Type B pancreatic cell (in vitro differentiated cells): Measurements from ENCODE around the gene CHST9. TPM values are rescaled to one million over a fixed set of nuclear protein-coding genes. Genes with fewer than 3 reads are reported as not detected.
A peak's percentile ranks its signal among the peaks of the same experiment; 100 is the strongest.

Experiments
- DNase-seq: peaks from one replicate; pipeline ENCODE4 v3.0.0; 2021; ENCODE audit warnings: mixed read lengths; ENCODE audit not compliant: unreplicated experiment; ENCODE audit errors: extremely low spot score
- H3K27ac Mint-ChIP-seq: 2 replicates; pipeline ENCODE4 v1.8.0; 2021; ENCODE audit warnings: mild to moderate bottlenecking, mixed read lengths
- H3K27me3 Mint-ChIP-seq: 2 replicates; pipeline ENCODE4 v1.8.0; 2021; ENCODE audit warnings: mixed read lengths
- H3K36me3 Mint-ChIP-seq: 2 replicates; pipeline ENCODE4 v1.8.0; 2021; ENCODE audit warnings: mixed read lengths
- H3K4me1 Mint-ChIP-seq: one replicate; pipeline ENCODE4 v1.8.0; 2021; ENCODE audit warnings: mixed read lengths; ENCODE audit not compliant: unreplicated experiment
- H3K4me3 Mint-ChIP-seq: 2 replicates; pipeline ENCODE4 v1.8.0; 2021; ENCODE audit warnings: mild to moderate bottlenecking, mixed read lengths
- H3K9me3 Mint-ChIP-seq: 2 replicates; pipeline ENCODE4 v1.8.0; 2021; ENCODE audit warnings: mixed read lengths
- total RNA-seq: library from RNA; stranded (reverse); gene quantifications from 2 replicates; pipeline ENCODE4 v1.2.1, GENCODE V29; 2021; ENCODE audit warnings: low replicate concordance
- TF ChIP-seq, protein P1 (sequence below): fragments of 200-600 bp; sonication (generic); conservative IDR thresholded peaks from 2 replicates; pipeline ENCODE4 v1.5.0; 2021; ENCODE audit warnings: antibody characterized with exemption, mild to moderate bottlenecking

Gene CHST9
- total RNA-seq, 1 donor from 2014 or later = 9.9 TPM

DNA sequence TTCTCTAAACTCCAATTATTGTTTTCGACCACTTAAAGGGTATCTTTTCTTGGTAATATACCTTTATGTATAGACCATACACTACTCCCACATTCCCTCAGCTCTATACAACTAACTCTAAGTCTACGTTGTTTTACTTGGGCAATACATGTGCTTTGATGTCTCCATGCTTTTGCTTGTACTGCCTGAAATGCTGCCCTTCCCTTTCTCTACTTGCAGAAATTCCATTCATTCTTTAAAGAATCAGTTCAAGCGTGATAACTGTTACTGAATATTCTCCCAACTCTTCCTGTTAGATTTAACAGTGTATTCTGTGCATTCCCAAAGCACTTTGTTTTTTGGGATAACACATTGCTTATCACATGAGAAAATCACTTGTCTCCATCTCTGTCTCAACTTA, 162.6 kb downstream of the CHST9 start:
- H3K9me3 Mint-ChIP-seq = no peaks in the 10 kb centered on the region
- H3K36me3 Mint-ChIP-seq = no peaks in the 10 kb centered on the region
- no peak for DNase-seq
- no peak overlapping the region for H3K4me3 Mint-ChIP-seq
- TF ChIP-seq, protein P1, sequence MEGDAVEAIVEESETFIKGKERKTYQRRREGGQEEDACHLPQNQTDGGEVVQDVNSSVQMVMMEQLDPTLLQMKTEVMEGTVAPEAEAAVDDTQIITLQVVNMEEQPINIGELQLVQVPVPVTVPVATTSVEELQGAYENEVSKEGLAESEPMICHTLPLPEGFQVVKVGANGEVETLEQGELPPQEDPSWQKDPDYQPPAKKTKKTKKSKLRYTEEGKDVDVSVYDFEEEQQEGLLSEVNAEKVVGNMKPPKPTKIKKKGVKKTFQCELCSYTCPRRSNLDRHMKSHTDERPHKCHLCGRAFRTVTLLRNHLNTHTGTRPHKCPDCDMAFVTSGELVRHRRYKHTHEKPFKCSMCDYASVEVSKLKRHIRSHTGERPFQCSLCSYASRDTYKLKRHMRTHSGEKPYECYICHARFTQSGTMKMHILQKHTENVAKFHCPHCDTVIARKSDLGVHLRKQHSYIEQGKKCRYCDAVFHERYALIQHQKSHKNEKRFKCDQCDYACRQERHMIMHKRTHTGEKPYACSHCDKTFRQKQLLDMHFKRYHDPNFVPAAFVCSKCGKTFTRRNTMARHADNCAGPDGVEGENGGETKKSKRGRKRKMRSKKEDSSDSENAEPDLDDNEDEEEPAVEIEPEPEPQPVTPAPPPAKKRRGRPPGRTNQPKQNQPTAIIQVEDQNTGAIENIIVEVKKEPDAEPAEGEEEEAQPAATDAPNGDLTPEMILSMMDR = no peak
- no peaks in the 10 kb centered on the region for H3K4me1 Mint-ChIP-seq
- H3K27ac Mint-ChIP-seq = no peak overlapping the region
- H3K27me3 Mint-ChIP-seq = no peaks in the 10 kb centered on the region

DNA sequence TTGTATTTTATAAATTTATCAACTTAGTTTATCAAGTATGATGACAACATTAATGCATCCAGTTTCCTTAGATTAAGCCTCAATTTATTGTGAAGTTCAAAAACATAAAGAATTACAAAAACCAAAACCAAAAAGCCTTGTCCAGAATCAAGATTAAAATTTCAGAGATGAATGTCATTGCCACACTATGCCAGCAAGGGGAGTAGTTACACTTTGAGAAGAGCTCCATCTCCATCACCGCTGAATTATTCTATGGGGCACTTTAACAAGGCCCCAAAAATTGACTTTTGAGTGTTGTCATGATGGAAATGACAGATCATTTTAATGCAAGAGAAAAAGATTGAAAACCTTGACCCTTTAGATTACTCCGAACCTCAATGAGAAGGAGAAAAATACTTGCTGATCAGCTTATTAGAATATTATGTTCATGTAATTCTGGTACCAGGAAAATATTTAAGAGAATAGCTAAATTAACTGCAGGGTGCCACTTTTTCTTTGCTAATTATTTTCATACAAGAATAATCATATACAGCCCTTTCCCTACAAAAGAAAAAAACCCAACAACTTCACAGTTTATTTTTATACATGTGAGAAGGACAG, 167.1 kb downstream of the CHST9 start:
- Mint-ChIP-seq H3K27ac (no peak overlapping the region), H3K9me3 (no peaks in the 10 kb centered on the region), H3K4me3 (no peak overlapping the region), H3K27me3 (no peaks in the 10 kb centered on the region), H3K4me1 (no peaks in the 10 kb centered on the region), H3K36me3 (no peaks in the 10 kb centered on the region)
- TF ChIP-seq, protein P1 = peak; percentile 87
- DNase-seq = no peak

DNA sequence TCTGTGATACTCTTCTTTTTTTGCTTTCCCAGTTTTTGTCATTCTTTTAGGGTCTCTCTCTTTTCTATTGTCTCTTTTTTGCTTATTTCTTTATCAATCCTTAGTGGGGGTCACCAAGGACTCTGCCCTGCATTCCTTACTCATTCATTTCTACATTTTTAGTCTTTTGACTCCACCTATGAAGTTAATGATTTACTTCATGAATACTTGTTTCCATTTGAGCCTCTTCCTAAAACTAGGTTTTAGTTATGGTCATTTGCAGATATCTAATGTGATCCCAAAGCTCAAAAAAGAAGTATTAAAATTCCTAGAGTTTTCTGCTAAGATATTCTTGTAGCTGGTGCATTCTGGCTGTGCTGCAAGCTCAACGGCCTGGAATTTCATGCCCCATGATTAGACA, 170.3 kb downstream of the CHST9 start:
- no peaks in the 10 kb centered on the region for H3K36me3 Mint-ChIP-seq
- TF ChIP-seq, protein P1 = no peak
- H3K4me1 Mint-ChIP-seq = no peaks in the 10 kb centered on the region
- H3K27ac Mint-ChIP-seq = no peak overlapping the region
- H3K27me3 Mint-ChIP-seq = no peaks in the 10 kb centered on the region
- H3K4me3 Mint-ChIP-seq = no peak overlapping the region
- no peak for DNase-seq
- no peaks in the 10 kb centered on the region for H3K9me3 Mint-ChIP-seq

DNA sequence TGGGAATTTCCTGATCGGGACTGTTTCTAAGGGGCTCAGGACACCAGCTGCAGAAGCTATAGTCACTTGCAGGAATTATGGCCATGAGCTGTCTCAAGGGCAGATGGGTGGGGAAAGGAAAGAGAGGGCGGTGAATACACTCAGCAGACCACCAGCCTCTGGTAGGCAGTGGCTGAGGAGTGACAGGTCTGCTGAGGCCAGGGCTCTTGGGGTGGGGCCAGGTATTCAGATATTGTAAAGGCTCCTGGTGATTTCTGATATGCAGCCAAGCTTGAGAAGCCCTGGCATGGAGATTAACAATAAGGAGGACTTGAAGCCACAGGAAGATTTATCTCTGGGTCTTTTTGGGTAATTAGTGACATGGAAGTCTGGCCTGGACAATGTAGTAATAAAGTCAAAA, 174.3 kb downstream of the CHST9 start:
- H3K36me3 Mint-ChIP-seq = no peaks in the 10 kb centered on the region
- H3K4me3 Mint-ChIP-seq = no peak overlapping the region
- H3K27ac Mint-ChIP-seq = no peak overlapping the region
- H3K9me3 Mint-ChIP-seq = no peaks in the 10 kb centered on the region
- no peaks in the 10 kb centered on the region for H3K27me3 Mint-ChIP-seq
- TF ChIP-seq, protein P1 = no peak
- H3K4me1 Mint-ChIP-seq = no peaks in the 10 kb centered on the region
- DNase-seq = no peak

DNA sequence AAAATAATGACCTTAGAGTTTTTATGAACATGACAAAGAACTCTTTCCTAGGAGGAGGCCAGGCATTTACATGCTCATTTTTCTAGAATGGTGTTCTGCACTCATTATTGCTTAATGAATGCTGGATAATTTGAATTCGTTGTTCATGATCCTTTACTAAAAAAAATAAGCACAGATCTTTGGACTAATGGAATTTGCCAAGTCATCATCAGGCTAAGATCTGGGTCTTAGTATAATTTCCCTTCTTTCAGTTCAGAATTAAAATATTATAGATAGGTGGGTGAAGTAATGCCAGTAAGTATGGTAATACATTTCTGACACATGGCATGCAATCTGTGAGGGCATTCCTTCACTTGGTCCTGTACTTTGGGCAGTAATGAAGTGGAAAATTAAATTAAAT, 175.8 kb downstream of the CHST9 start:
- no peaks in the 10 kb centered on the region for H3K36me3 Mint-ChIP-seq
- no peak overlapping the region for H3K4me3 Mint-ChIP-seq
- no peaks in the 10 kb centered on the region for H3K9me3 Mint-ChIP-seq

More for the DNA sequence above, 175.8 kb downstream of the CHST9 start:
- TF ChIP-seq, protein P1 = no peak
- H3K4me1 Mint-ChIP-seq = no peaks in the 10 kb centered on the region
- H3K27ac Mint-ChIP-seq = no peak overlapping the region
- no peak for DNase-seq
- H3K27me3 Mint-ChIP-seq = no peaks in the 10 kb centered on the region
